Effector CD8-positive, alpha-beta T cell (primary cell): Measurements from ENCODE around the gene DSTN.
A peak's percentile ranks its signal among the peaks of the same experiment; 100 is the strongest.

Experiments used
- DNase-seq: peaks from one replicate; lab custom pipeline; 2025; lab: John Stamatoyannopoulos, UW

DSTN gene

DNA sequence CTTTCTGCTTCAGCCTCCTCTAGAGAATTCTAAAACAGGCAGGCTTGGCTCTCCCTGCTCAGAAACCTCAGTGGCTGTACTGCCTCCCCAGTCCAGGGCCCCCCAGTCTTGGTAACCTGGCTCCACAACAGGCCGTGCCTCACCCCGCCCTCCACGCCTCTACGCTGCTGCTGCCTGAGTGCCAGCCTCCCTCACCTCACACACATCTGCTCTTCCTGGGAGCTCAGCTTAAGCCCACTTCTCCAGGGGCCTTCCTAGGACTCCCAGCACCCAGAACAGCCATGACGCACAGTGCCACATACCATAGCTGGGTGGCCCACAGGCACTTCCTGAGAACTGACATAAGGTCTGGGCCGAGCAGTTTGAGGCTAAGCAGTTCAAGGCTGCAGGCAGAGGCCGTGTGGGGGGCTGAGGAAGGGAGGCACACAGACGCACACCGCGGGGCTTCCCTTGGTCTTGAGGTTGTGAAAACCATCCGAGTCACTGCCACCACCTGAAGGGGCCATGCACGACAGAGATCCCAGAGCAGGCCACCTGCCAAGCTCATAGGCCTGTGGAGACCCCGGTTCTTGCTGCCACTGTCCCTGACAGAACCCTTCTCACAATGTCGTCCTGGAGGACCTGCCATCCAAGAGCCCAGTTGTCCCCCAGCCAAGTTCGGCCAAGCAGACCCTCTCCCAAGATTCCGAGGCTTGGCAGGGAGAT lies 42.6 kb downstream of the DSTN start:
- DNase-seq, result no peak

DNA sequence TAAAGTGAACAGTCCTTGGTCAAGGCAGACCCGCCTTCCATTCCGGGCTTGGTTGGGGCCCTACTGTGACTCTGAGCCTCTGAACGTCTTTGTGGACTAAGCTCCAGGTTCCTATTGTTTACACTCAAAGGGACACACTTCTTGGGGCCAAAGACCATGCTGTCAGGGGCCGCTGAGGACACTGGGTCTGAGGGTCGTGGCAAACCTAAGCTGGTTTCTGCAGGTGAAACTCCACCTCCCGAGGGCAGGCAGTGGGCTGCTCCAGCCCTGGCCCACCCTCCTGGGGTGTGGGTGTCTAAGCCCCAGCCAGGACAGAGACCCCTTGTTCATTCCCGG lies 43.1 kb downstream of the DSTN start:
- DNase-seq, result no peak

- DNase-seq, result no peak
Measured at GRCh38 chr20:17613328-17614175, 43.7 kb downstream of the DSTN start.

GRCh38 chr20:17614176-17614811 lies 44.4 kb downstream of the DSTN start:
- DNase-seq, result no peak

- DNase-seq, result no peak
Measured at GRCh38 chr20:17614812-17615644, 45.2 kb downstream of the DSTN start.

GRCh38 chr20:17615645-17616479 lies 46.0 kb downstream of the DSTN start:
- no peak for DNase-seq

- DNase-seq, result no peak
Measured at GRCh38 chr20:17616480-17617211, 46.8 kb downstream of the DSTN start.

GRCh38 chr20:17617212-17617867 lies 47.5 kb downstream of the DSTN start:
- peak; percentile 25 for DNase-seq

GRCh38 chr20:17617868-17618672 lies 48.2 kb downstream of the DSTN start:
- no peak for DNase-seq

- DNase-seq, result no peak
Measured at GRCh38 chr20:17618673-17619013, 48.8 kb downstream of the DSTN start.

- no peak for DNase-seq
Measured at GRCh38 chr20:17619351-17620093, 49.6 kb downstream of the DSTN start.

DNA sequence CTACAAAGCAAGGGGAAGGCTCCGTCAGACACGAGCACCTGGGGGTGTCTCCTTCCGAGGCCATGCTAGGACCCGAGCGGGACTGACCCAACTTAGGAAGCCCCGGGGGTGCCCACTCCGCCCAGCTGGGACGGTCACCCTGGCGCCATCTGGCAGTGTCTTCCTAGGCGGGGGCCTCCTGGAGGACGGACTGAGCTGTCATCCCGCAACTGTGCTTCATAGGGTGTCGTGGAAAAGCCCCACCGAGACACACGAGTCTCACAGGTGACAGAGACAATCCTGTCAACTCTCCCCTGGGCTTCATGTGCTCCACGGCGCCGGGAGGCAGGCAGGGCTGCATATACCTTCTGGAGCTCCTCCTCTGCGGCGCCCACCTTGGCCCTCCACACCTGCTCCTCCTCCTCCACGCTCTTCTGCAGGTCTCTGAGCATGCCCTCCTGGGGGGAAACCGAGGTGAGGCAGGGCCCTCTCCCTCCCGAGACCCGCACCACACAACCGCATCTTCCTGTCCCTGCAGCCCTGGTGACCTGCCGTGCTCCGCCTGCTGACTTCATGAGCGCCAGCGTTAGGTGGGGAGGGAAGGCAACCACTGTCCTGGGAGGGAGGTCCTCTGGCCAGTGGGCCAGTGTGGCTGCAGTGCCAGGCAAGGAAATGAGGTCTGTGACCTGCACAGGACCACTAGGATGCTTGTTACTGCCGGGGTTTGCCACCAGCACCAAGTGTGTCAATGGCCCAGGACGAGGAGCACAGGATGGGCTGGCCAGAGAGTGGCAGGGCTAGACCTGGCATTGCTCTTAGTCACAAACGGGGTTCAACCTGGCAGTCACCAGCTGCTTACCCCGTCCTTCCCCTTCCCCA lies 50.7 kb downstream of the DSTN start:
- no peak for DNase-seq

DNA sequence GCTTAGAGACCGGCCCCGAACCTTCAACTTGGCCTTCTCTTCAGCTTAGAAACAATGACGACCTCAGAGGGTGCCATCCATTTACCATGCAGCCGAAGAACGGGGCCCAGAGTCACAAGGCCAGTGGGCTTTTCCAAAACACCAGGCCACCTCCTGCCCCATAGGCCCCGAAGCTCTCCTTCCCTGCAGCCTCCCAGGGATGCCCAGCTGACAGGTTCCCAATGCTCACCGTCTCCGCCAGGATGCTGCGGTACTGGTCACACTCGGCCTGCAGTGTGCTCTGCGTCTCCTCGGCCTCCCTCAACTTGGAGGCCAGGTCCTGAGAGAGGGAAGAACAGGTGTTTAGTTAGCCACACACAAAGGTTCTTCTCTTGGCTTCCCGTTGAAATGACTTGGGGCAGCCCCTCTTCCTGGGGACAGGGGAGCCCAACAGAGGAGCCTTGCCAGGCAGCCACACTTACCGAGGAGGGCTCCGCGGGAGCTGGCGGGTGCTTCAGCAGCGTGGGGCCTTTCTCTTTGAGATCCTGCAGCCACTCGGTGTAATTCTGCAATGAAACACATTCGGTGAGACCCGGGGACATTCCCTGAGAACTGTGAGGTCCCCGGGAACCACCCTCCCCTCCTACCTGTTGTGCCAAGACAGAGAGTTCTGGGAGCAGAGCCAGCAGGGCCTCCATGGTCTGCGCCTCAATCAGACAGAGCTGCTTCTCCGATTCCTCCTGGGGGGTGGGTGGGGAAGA lies 51.5 kb downstream of the DSTN start:
- no peak for DNase-seq

GRCh38 chr20:17622086-17622850 lies 52.4 kb downstream of the DSTN start:
- DNase-seq, result no peak

DNA sequence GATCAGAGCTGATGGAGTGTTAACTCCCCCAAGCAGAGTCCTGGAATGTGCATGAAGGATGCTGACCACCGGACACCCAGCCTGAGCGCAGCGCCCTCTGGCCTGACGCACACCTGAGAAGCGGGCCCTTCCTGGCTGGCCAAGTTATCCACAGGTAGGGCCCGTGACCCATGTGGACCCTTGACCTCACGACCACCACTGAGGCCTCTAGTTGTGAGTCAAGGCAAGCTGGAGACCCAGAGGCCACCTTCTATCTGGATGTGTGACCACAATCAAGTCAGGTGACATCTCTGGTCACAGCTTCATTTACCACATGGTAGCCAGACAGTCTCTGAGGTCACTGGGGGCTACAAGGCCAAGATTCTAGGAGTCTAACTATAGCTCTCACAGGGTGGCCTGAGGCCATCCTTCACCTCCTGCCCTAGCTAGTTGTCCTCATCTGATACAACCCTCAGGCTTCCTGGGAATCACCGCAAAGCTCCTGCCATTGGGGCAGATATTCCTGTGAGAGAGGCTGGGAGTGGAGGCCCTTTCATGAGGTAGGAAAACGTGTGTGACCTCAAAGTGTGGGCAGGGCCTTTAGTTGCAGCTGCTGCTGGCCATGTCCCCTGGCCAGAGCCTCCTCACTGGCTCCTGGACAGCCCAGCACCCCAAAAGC lies 53.1 kb downstream of the DSTN start:
- DNase-seq, result no peak
